Lower leg skin (tissue), 3 donors: Measurements from ENCODE around the gene FARSB.

ENCODE experiments used
- POLR2A ChIP-seq, 2 donors: fragments of 450-650 bp; IDR thresholded peaks; one replicate each; pipeline ENCODE4 v1.6.1; 2016 to 2017; ENCODE audit warnings: antibody characterized with exemption in 2 of 2, mild to moderate bottlenecking in 1 of 2, moderate library complexity in 1 of 2
- TF ChIP-seq, protein P1 (sequence below), 3 donors: fragments of 450-650 bp; IDR thresholded peaks; one replicate each; pipeline ENCODE4 v1.5.1; 2016; ENCODE audit warnings: antibody characterized with exemption in 3 of 3, mild to moderate bottlenecking in 3 of 3, moderate library complexity in 2 of 3

DNA sequence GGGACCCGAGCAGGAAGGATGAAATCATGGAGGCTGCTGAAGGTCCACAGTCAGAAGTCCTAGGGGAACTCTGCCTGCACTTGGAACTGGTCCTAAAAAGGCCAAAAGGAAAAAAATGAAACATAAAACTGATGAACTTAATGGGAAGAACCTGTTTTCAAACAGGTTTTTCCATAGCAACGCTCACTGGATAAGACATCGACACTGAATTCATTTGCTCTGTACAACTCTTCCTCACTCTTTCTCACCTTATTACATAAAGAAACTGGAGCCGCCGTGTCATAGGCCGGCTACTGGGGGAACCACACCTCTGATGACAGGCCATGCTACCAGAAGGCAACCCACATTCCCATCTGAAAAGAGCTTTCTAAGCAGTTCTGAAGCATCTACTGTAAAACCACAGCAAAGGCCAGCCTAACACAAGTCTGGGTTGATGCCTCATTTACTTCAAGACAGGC, 83.6 kb downstream of the FARSB start:
- TF ChIP-seq, protein P1, sequence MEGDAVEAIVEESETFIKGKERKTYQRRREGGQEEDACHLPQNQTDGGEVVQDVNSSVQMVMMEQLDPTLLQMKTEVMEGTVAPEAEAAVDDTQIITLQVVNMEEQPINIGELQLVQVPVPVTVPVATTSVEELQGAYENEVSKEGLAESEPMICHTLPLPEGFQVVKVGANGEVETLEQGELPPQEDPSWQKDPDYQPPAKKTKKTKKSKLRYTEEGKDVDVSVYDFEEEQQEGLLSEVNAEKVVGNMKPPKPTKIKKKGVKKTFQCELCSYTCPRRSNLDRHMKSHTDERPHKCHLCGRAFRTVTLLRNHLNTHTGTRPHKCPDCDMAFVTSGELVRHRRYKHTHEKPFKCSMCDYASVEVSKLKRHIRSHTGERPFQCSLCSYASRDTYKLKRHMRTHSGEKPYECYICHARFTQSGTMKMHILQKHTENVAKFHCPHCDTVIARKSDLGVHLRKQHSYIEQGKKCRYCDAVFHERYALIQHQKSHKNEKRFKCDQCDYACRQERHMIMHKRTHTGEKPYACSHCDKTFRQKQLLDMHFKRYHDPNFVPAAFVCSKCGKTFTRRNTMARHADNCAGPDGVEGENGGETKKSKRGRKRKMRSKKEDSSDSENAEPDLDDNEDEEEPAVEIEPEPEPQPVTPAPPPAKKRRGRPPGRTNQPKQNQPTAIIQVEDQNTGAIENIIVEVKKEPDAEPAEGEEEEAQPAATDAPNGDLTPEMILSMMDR (IDR thresholded peaks at IDR 0.05): no peak
- no peak for TF ChIP-seq POLR2A (IDR thresholded peaks at IDR 0.05)
